GM11168 (cell line): ENCODE measurements around the gene RTN4RL2.

Source experiments
- in situ Hi-C: fragments of 300-500 bp; cut with MboI; formaldehyde crosslinking; loops from one replicate; pipeline ENCODE4 v1.12.0; 2022; ENCODE audit warnings: low sequenced_read_pairs; ENCODE audit not compliant: unreplicated experiment

Gene RTN4RL2

DNA sequence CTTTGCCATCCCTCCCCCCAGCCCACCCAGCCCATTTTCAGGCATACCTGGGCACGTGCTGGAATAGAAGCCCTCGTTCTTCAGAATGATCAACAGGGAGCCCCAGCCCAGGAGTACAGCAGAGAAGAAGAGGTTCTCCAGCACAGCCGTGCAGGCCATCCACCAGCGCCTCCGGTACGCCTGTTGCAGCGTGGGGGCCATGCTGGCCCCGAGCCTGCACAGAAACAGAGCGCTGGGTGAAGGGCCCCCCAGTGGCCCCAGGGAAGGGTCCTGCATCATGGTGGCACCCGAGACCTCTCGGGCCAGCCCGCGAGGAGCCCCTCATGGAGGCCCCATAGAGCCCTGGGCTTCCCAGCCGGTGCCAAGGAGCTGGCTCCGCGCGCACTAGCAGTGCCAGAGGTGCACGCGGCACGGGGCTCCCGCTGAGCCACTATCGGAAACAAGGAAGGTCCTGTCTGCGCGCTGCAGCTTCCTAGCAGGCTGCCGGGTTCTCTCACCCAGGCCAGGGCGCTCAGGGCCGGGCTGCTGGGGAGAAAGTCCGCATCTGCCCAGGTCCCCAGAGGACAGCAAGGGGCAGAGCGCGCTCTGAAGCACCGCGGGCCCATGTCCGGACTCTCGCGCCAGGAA, 53.7 kb downstream of the RTN4RL2 start:
- in situ Hi-C loops, result no loop called here

DNA sequence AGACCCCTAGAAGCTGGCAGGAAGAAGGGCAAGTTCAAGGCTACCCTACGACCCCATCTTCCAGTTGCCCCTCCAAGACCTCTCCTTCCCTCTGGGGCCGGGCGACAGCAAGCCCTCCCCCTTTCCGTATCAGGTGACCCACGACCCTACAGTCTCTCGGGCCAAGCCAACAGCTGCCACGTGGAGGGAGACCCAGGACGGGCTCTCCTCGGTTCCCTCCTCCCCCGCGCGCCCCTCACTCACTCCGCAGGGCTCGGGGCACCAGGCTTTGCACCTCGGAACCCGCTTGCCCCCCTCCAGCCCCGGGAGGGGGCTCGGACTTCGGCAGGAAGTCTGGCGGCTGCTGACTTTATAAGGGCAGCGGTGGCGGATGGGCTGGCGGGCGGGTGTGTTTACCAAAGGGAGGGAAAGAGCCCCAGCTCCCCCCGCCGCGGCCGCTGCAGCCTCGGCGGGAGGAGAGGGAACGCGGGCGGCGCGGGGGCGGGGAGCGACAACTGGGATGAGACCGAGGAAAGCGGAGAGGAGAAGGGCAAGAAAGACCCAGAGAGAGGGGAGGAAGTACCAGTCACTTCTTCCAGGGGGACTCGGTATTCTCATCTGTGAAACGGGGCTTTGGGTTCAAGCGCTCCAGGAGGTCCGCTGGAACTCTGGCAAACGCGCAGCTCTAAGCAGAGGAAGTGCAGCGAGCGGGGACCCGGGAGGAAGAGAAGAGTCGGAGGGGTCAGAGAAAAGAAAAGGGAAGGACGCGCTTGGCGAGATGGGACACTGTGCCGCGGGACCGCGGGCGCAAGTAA, 54.4 kb downstream of the RTN4RL2 start:
- in situ Hi-C loops, result no loop called here

DNA sequence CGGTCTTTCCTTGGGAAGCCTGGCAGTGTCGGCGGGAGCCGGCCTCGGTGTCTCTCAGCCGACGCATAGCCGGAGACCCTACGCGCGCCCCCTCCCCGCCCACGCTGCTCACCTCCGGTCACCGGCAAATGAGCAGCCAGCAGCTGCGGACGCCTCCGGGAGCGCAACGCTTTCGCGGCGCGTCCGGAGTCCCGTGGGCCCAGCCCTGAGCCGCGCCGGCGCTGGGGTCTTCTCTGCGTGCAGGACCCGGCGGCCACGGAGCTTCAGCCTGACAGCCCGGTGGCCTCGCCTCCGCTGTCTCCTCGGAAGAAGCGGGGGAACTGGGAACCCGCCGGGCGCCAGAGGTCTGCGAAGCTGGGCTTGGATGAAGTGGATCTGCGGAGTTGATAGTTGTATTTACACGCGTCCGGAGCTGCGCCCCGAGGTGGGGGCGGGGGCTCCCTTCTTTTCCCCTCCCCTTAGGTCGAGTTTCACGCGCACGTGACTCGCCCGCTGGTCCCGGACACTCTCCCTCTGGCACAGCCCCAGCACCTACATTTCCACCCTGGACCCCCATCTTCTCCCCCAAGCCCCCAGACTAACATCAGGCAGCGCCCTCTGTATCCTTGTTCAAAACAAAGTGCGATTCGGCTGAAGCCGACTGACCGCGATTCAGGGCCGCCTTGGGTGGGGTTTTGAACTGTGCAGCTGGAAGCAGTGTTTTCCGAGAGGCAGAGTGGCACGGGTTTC, 55.2 kb downstream of the RTN4RL2 start, which contains the start of gene SLC43A1:
SLC43A1 (minus strand) TSS at position 371 of the 729 bp plus-strand sequence. CDS start 1,591 bp downstream, outside the sequence.
- in situ Hi-C loops, result no loop called here

DNA sequence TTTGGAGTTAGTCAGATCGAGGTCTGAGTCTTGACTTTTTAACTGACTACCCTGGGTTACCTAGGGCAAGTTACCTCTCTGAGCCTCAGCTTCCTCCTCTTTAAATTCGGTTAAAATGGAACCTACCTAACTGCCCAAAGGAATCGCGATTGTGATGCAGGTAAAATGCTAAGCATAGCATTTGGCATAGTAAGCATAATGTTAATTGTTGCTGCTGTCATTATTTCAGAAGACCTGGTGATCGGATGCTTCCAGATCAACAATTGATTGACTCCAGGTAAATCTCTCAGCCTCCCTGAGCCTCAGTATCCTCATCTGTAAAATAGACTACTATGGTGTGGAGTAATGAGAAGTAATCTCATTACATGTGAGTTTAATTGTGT, 55.7 kb downstream of the RTN4RL2 start:
- in situ Hi-C loops, result no loop called here

DNA sequence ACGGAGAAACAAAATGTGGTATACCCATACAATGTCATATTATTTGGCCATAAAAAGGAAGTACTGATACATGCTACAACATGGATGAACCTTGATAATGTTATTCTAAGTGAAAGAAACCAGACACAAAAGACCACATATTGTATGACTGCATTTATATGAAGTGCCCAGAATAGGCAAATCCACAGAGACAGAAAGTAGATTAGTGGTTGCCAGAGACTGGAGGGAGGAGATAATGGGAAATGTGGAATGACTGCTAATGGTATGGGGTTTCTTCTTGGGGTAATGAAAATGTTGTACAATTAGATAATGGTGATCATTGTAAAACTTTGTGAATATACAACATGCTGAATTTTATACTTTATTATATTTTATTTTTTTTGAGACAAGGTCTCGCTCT, 60.8 kb downstream of the RTN4RL2 start:
- in situ Hi-C loops, result no loop called here

DNA sequence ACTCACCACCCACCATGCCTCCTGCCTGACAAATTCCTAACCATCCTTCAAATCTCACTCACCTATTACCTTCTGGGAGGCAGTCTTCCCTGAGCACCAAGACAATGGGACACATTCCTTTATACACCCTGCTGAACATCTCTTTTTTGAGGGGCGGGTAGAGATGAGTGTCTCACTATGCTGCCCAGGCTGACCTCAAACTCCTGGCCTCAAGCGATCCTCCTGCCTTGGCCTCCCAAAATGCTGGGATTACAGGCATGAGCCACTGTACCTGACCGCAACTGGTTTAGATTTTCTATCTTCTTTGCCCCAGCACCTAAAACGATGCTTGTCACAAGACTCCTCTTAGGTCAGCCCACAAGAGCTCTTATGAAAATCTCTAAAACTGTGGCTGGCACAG, 63.1 kb downstream of the RTN4RL2 start:
- in situ Hi-C loops, result no loop called here
